ENCODE measurements around the gene NDN.
"Not testable (repeated sequence)": the region's sequence is repeated elsewhere in the genome, so short reads cannot be mapped to it uniquely, and the experiment has no call there.

DNA sequence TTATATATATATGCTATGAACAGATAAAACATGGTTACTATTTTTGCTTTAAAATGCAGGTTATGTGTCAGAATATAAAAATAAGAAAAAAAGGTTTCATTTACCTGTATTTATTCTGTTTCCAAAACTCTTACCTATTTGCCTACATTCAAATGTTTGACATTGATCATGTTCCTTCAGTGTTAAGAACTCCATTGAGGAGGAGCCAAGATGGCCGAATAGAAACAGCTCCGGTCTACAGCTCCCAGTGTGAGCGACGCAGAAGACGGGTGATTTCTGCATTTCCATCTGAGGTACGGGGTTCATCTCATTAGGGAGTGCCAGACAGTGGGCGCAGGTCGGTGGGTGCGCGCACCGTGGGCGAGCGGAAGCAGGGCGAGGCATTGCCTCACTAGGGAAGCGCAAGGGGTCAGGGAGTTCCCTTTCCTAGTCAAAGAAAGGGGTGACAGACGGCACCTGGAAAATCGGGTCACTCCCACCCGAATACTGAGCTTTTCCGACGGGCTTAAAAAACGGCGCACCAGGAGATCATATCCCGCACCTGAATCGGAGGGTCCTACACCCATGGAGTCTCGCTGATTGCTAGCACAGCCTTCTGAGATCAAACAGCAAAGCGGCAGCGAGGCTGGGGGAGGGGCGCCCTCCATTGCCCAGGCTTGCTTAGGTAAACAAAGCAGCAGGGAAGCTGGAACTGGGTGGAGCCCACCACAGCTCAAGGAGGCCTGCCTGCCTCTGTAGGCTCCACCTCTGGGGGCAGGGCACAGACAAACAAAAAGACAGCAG lies 27.0 kb upstream of the NDN start:
- TF ChIP-seq, protein P1, sequence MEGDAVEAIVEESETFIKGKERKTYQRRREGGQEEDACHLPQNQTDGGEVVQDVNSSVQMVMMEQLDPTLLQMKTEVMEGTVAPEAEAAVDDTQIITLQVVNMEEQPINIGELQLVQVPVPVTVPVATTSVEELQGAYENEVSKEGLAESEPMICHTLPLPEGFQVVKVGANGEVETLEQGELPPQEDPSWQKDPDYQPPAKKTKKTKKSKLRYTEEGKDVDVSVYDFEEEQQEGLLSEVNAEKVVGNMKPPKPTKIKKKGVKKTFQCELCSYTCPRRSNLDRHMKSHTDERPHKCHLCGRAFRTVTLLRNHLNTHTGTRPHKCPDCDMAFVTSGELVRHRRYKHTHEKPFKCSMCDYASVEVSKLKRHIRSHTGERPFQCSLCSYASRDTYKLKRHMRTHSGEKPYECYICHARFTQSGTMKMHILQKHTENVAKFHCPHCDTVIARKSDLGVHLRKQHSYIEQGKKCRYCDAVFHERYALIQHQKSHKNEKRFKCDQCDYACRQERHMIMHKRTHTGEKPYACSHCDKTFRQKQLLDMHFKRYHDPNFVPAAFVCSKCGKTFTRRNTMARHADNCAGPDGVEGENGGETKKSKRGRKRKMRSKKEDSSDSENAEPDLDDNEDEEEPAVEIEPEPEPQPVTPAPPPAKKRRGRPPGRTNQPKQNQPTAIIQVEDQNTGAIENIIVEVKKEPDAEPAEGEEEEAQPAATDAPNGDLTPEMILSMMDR (IDR thresholded peaks at IDR 0.05) = not testable (repeated sequence)
- not testable (repeated sequence) for TF ChIP-seq POLR2A (IDR thresholded peaks at IDR 0.05)
